Lower leg skin (tissue), 4 donors: Measurements from ENCODE around the gene TERT. TPM values are rescaled to one million over a fixed set of nuclear protein-coding genes. Genes with fewer than 3 reads are reported as not detected.
"Not testable (repeated sequence)": the region's sequence is repeated elsewhere in the genome, so short reads cannot be mapped to it uniquely, and the experiment has no call there.

Source experiments
- DNase-seq, 2 donors: peaks; one replicate each; pipeline ENCODE4 v3.0.0-alpha.2; 2019; ENCODE audit warnings: low spot score in 2 of 2
- H3K4me3 ChIP-seq: fragments of 200-600 bp; sonication (generic); 2 replicates; pipeline ENCODE4 v1.5.1; 2017; ENCODE audit warnings: mild to moderate bottlenecking, low read depth; ENCODE audit not compliant: poor library complexity, severe bottlenecking
- CTCF ChIP-seq, 3 donors: fragments of 450-650 bp; IDR thresholded peaks; one replicate each; pipeline ENCODE4 v1.5.1; 2016; ENCODE audit warnings: antibody characterized with exemption in 3 of 3, mild to moderate bottlenecking in 3 of 3, moderate library complexity in 2 of 3
- POLR2A ChIP-seq, 2 donors: fragments of 450-650 bp; IDR thresholded peaks; one replicate each; pipeline ENCODE4 v1.6.1; 2016 to 2017; ENCODE audit warnings: antibody characterized with exemption in 2 of 2, mild to moderate bottlenecking in 1 of 2, moderate library complexity in 1 of 2
- WGBS, 2 donors: methylation state at CpG; one replicate each; pipeline ENCODE4 v1.1.5; 2018; 5-methylcytosine and 5-hydroxymethylcytosine counted together
- intact Hi-C: fragments of 100-400 bp; cut with DNase I; formaldehyde crosslinking; loops from one replicate; pipeline ENCODE4 v1.15.0; 2023; ENCODE audit warnings: low total_unique reads
- total RNA-seq, 4 donors: library from RNA; depleted of rRNA; stranded (reverse); fragments of >200 nt; gene quantifications; one replicate each; pipeline ENCODE4 v1.1.0, GENCODE V29; 2016

TERT gene
- total RNA-seq, 4 donors from 2014 or later = 0.13 to 0.38 TPM; not detected in 2

- 63 to 65% methylated on average over 13 to 14 of the region's 19 CpGs for WGBS, 2 donors
- TF ChIP-seq POLR2A (IDR thresholded peaks at IDR 0.05) (no peak), CTCF (IDR thresholded peaks at IDR 0.05) (no peak)
- intact Hi-C loops = no loop called here
- DNase-seq = no peak
- no peak overlapping the region for H3K4me3 ChIP-seq
Measured at GRCh38 chr5:1335540-1336095, 40.8 kb upstream of the TERT start.

- H3K4me3 ChIP-seq = no peak overlapping the region
- TF ChIP-seq POLR2A (IDR thresholded peaks at IDR 0.05) (no peak), CTCF (IDR thresholded peaks at IDR 0.05) (no peak)
- intact Hi-C loops = no loop called here
- WGBS, 2 donors = 93 to 94% methylated on average over 26 to 28 of the region's 32 CpGs
- no peak for DNase-seq
Measured at GRCh38 chr5:1334831-1335539, 40.1 kb upstream of the TERT start.

GRCh38 chr5:1333986-1334385 lies 39.1 kb upstream of the TERT start:
- DNase-seq = no peak
- intact Hi-C loops = no loop called here
- WGBS, 2 donors = 88 to 95% methylated on average over 13 to 14 of the region's 14 CpGs
- no peak overlapping the region for H3K4me3 ChIP-seq
- TF ChIP-seq CTCF (IDR thresholded peaks at IDR 0.05) (no peak), POLR2A (IDR thresholded peaks at IDR 0.05) (no peak)

GRCh38 chr5:1333286-1333685 lies 38.4 kb upstream of the TERT start:
- H3K4me3 ChIP-seq, intact Hi-C loops, DNase-seq: not testable (repeated sequence)
- 79 to 92% methylated on average over 5 of the region's 5 CpGs for WGBS, 2 donors

GRCh38 chr5:1332461-1333001 lies 37.7 kb upstream of the TERT start:
- 67% methylated on average over 11 of the region's 11 CpGs for WGBS, 2 donors
- intact Hi-C loops = no loop called here
- no peak overlapping the region for H3K4me3 ChIP-seq
- TF ChIP-seq POLR2A (IDR thresholded peaks at IDR 0.05) = no peak
- no peak for TF ChIP-seq CTCF (IDR thresholded peaks at IDR 0.05)
- DNase-seq = no peak

- intact Hi-C loops = no loop called here
- DNase-seq = no peak
- no peak overlapping the region for H3K4me3 ChIP-seq
- TF ChIP-seq POLR2A (IDR thresholded peaks at IDR 0.05) = no peak
- TF ChIP-seq CTCF (IDR thresholded peaks at IDR 0.05) = no peak
- WGBS, 2 donors = 68 to 77% methylated on average over 11 of the region's 11 CpGs
Measured at GRCh38 chr5:1331861-1332405, 37.1 kb upstream of the TERT start.
